Hematopoietic multipotent progenitor cell treated with erythropoietin and hydrocortisone succinate and interleukin-3 and kit ligand, for 15 days (in vitro differentiated cells): ENCODE measurements around the gene CNTLN.
A peak's percentile ranks its signal among the peaks of the same experiment; 100 is the strongest.
"Not testable (repeated sequence)": the region's sequence is repeated elsewhere in the genome, so short reads cannot be mapped to it uniquely, and the experiment has no call there.

ENCODE experiments used
- DNase-seq: peaks from one replicate; pipeline ENCODE4 v3.0.0-alpha.2; 2015; ENCODE audit warnings: low spot score

Gene CNTLN

GRCh38 chr9:17134396-17135294, at the start of gene CNTLN:
Gene CNTLN (plus strand): TSS chr9:17135040. CDS start chr9:17135066, 26 bp downstream.
- DNase-seq: peak; percentile 79

DNA sequence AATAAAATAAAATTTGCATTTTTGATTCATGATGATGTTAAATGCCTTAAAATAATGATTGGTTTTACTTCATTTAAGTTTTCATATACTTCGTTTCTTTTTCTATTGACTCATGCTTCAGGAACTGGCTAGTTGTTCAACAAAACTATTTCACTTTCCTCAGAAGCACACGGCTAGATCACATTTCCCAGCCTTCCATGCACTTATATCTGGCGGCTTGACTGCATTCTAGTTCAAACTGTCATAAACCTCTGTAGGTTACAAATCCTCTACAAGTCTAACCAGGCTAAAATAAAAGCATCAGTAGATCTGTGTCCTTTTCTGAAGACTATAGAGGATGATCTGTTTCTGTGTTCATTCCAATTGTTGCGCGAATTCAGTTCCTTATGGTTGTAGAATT, 46.3 kb upstream of the CNTLN start:
- DNase-seq: no peak

DNA sequence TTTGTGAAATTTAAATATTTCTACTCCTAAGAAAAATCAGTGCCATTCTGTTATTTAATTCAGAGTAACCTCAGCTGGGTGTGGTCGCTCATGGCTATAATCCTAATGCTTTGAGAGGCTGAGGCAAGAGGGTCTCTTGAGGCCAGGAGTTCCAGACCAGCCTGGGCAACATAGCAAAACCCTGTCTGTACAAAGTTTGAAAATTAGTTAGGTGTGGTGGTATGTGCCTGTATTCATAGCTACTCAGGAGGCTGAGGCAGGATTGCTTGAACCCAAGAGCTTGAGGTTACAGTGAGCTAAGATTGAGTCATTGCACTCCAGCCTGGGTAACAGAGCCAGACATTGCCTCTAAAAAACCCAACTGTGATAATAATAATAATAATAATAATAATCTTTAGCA, 44.8 kb upstream of the CNTLN start:
- no peak for DNase-seq

GRCh38 chr9:17116400-17116837, 18.4 kb upstream of the CNTLN start:
- peak; percentile 50 for DNase-seq

DNA sequence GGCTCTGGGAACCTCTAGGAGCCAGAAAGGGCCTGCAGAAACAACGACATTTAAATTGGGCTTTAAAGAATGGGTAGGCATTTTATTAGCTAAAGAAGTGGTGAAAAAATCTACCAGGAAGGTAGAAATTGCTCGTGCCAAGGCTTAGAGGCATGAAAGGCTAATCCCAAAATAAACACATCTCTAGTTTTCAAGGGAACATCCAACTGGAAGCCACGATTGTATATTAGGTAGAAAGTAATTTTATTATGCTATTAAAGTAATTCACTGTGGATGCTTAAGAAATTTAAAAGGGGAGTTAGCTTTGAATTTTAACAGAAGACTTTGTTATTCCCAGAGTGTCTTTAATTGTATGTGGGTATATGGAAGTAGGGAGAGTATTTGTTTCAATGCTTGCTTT, 17.5 kb upstream of the CNTLN start:
- no peak for DNase-seq

DNA sequence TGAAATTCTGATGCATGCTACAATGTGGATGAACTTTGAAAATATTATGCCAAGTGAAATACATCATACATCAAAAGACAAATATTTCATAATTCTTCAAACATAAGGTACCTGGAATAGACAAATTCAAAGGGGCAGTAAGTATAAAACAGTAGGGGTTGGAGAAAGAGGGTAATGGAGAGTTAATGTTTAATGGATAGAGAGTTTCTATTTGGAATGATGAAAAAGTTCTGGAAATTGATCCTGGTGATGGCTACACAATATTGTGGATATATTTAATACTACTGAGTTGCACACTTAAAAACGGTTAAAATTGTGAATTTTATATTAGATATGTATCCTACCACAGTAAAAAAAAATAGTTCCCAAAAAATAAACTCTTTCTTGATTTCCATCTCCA, 14.6 kb upstream of the CNTLN start:
- no peak for DNase-seq

- no peak for DNase-seq
These were observed 13.6 kb upstream of the CNTLN start for GRCh38 chr9:17121264-17121663.

DNA sequence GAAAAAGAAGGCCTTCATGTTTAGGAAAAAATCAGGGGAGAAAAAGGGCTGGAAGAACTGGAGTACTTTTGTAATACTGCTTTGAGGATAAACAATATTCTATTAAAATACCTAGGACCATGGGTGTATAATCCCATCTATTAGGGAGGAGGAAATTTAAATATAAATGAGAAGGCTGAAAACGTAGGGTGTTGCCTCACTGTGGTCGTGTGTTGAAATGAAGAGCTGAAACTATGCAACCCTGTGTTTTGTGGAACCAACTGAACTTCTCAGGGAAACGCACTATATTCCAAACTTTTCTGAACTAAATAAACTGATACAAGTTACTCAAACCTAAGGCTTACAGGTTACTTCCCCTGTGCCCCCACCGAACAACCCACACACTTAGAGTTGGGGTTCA, 4.5 kb upstream of the CNTLN start:
- DNase-seq: no peak

GRCh38 chr9:17130725-17131124, 4.1 kb upstream of the CNTLN start:
- no peak for DNase-seq

- DNase-seq: no peak
These were observed 3.3 kb upstream of the CNTLN start for GRCh38 chr9:17131494-17131893.

DNA sequence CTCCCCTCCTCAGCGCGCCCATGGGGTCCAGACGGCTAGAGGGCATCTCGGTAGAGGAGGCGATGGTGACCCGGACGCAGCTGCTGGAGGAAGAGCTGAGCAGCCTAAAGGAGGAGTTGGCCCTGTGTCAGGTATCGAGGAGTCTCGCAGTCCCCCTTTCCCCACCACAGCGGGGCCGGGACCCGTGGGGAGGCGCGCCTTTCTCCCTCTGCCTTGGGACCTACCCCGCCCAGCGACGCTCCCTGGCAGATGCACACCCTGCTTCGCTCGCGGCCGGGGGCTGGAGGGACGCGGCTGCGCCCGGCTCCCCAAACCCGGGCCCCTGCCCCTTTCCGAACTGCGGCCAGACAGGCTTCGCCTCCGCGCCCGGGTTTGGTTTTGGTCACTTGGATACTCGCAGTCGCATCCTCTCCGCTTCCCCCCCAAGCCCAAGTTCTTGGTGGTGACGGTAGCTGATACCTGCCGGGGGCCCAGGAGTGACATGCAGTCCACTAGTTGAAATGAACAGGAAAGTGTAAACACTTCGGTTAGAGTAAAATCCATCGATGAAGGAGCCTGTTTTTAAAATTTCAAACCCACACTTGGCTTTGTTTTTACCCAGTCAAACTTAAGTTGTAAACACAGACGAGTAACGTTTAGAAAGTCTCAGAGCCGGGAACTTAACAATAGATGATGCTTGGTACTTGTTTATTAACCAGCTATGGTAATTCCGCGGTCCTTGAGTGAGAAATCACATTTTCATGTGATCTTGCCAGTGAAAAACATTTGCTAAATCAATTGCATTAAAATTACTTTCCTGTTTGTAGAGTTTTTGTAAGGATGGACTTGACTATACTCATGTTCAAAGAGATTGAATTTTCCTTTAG, 688 bp downstream of the CNTLN start:
- peak; percentile 44 for DNase-seq

DNA sequence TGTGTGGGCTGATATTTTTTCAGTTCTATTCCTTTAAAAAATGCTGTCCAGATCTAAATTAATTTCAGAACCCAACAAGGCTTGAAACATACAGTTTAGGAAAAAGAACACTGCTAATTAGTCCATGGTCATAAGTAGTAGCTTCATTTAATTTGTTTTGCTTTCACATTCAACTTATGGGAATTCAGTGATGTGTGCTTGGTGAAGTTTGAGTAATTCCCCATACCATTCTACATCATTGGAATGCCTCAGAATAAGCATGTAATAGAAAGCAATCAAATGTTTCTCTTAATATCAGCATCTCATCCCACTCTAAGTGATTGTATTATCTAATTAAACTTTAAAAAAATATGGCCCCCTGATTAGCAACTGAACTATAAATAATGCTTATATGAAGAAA, 2.7 kb downstream of the CNTLN start:
- DNase-seq: no peak

- DNase-seq: no peak
These were observed 3.7 kb downstream of the CNTLN start for GRCh38 chr9:17138503-17138902.

DNA sequence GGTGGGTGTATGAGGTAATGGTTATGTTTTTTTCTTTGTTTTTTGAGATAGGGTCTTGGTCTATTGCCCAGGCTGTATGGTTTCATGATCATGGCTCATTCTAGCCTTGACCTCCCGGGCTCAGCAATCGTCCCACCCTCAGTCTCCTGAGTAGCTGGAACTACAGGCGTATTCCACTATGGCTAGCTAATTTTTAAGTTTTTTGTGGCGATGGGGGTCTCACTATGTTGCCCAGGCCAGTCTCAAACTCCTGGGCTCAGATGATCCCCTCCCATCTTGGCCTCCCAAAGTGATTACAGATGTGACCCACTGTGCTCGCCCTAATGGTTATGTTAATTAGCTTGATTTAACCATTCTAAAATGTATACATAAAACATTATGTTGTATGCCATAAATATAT, 5.6 kb downstream of the CNTLN start:
- no peak for DNase-seq

- DNase-seq: no peak
These were observed 13.5 kb downstream of the CNTLN start for GRCh38 chr9:17148324-17148723.

DNA sequence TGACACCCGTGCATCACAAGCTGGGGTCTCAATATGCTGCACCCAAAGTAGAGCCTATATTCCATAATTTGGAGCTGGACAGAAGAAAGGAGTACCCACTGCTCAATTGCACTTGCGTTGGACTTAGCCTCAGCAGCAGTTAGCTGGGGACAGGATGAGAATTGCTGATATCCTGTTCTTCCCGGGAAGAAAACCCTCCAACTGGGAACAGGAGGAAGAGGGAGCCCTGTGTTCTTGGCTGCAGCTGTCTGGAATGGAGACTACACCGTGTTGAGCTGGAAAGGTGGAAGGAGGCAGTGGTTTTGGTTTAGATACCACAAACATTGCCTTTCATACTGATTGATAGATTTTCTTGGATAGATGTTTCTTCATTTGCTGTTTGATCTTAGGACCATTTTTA, 24.6 kb downstream of the CNTLN start:
- no peak for DNase-seq

GRCh38 chr9:17160327-17160726, 25.5 kb downstream of the CNTLN start:
- no peak for DNase-seq

DNA sequence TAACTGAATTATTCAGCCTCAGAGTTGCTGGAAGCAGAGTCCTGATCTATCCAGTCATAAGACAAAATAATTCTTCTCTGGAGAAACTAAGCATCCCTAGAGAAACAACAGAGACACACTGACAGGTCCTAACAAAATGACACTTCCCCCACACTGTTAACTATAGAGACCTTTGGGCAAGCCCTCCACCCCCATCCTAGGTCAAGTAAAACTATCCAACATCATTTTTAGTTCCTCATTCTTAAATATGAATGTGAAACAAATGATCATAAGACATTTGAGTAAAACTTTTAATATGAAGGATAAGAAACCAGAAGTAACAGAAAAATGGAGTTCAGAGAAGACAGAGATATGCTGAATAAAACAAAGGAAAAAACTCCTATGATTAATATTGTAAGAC, 30.9 kb downstream of the CNTLN start:
- DNase-seq: no peak

- no peak for DNase-seq
These were observed 31.5 kb downstream of the CNTLN start for GRCh38 chr9:17166346-17166745.

DNA sequence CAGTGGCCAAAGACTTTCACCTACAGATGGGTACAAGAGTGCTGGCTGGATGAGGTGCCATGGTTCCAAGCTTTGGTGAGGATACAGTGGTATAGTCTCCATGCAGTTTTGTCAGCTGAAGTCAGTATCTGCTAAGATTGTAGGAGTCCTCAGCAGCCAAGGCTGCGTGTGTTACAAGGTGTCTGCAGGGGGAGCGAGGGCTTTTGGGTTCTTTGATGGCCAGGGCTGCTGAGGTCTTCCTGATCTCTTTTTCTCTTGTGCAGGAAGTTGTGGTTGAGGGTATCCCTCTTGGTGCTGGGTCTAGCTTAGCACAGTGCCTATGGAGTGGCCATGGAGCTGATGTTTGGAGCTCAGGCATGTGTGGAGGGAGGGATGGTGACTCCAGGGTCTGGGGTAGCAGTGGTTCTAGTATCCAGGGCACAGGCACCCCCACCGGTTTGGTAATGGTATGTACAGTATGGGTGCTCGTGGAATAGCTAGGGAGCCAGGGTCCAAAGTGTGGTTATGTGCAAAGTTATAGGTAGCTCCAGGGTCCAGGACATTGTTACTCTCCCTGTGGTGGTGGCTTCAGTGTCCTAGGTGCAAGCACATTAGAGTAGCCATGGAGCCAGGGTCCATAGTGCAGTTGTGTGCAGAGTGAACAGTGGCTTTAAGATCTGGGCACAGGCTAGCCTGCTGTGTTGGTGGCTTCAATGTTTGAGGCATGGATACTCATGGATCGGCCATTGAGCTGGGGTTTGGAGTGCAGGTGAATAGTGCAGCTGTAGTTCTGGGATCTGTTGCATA, 36.7 kb downstream of the CNTLN start:
- no peak for DNase-seq

GRCh38 chr9:17177496-17177895, 42.7 kb downstream of the CNTLN start:
- DNase-seq: not testable (repeated sequence)

GRCh38 chr9:17185481-17186029, 50.7 kb downstream of the CNTLN start:
- no peak for DNase-seq
